HL-60 (cell line): ENCODE measurements around the gene ZSCAN25.

Experiments used
- DNase-seq, 2 experiments: peaks; one replicate each; pipeline ENCODE4 v3.0.0-alpha.2; 2010 to 2020; ENCODE audit warnings: low read depth in 1 of 2, low spot score in 1 of 2
- H3K27ac ChIP-seq: fragments of 250-450 bp; sonication (Bioruptor Pico); replicated peaks from 2 replicates; pipeline ENCODE4 v1.5.1; 2020; ENCODE audit warnings: mild to moderate bottlenecking, moderate library complexity
- H3K27me3 ChIP-seq: fragments of 250-450 bp; sonication (Bioruptor Pico); 2 replicates; pipeline ENCODE4 v1.5.1; 2021; ENCODE audit warnings: mild to moderate bottlenecking, moderate library complexity; ENCODE audit not compliant: insufficient read depth, poor library complexity, severe bottlenecking
- H3K4me3 ChIP-seq: replicated peaks from 2 replicates; pipeline ENCODE4 v1.5.1; 2011; ENCODE audit warnings: mild to moderate bottlenecking, control low read depth, low read length; ENCODE audit not compliant: insufficient read depth
- GABPA ChIP-seq: IDR thresholded peaks from 2 replicates; pipeline ENCODE4 v1.6.1; 2012; ENCODE audit warnings: low read depth
- POLR2AphosphoS5 ChIP-seq: IDR thresholded peaks from 2 replicates; pipeline ENCODE4 v1.6.1; 2012; ENCODE audit warnings: low read depth
- SPI1 ChIP-seq: IDR thresholded peaks from 2 replicates; pipeline ENCODE4 v1.6.1; 2012; ENCODE audit warnings: low read depth, mild to moderate bottlenecking, borderline replicate concordance
- TF ChIP-seq, protein P1 (sequence below): IDR thresholded peaks from one replicate; pipeline ENCODE4 v1.5.1; 2011; ENCODE audit warnings: low read length, control low read depth, inconsistent platforms; ENCODE audit not compliant: insufficient read depth
- TF ChIP-seq, protein P2 (sequence below): IDR thresholded peaks from 2 replicates; pipeline ENCODE4 v1.6.1; 2012; ENCODE audit warnings: low read depth; ENCODE audit not compliant: insufficient replicate concordance

Gene ZSCAN25

DNA sequence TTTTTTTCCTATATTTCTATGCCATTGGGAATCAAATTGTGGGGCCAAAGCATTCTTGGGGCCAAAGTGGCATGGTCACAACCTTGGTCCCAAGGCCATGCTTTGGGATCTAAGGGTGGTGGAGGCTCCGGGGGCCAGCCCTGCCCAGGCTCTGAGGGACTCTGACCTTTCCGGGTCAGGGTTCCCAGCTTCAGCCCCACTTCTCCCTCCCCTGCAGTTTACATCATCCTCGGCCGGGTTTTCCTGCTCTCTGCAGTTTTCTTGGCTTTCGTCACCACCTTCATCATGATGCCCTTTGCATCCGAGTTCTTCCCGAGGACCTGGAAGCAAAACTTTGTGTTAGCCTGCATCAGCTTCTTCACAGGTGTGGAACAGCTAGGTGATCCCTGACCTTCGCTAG is 10.2 kb upstream of the ZSCAN25 start:
- no peak overlapping the region for H3K27ac ChIP-seq
- TF ChIP-seq SPI1 (no peak), GABPA (no peak), POLR2AphosphoS5 (no peak)
- TF ChIP-seq, protein P1, sequence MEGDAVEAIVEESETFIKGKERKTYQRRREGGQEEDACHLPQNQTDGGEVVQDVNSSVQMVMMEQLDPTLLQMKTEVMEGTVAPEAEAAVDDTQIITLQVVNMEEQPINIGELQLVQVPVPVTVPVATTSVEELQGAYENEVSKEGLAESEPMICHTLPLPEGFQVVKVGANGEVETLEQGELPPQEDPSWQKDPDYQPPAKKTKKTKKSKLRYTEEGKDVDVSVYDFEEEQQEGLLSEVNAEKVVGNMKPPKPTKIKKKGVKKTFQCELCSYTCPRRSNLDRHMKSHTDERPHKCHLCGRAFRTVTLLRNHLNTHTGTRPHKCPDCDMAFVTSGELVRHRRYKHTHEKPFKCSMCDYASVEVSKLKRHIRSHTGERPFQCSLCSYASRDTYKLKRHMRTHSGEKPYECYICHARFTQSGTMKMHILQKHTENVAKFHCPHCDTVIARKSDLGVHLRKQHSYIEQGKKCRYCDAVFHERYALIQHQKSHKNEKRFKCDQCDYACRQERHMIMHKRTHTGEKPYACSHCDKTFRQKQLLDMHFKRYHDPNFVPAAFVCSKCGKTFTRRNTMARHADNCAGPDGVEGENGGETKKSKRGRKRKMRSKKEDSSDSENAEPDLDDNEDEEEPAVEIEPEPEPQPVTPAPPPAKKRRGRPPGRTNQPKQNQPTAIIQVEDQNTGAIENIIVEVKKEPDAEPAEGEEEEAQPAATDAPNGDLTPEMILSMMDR, result no peak
- TF ChIP-seq, protein P2, sequence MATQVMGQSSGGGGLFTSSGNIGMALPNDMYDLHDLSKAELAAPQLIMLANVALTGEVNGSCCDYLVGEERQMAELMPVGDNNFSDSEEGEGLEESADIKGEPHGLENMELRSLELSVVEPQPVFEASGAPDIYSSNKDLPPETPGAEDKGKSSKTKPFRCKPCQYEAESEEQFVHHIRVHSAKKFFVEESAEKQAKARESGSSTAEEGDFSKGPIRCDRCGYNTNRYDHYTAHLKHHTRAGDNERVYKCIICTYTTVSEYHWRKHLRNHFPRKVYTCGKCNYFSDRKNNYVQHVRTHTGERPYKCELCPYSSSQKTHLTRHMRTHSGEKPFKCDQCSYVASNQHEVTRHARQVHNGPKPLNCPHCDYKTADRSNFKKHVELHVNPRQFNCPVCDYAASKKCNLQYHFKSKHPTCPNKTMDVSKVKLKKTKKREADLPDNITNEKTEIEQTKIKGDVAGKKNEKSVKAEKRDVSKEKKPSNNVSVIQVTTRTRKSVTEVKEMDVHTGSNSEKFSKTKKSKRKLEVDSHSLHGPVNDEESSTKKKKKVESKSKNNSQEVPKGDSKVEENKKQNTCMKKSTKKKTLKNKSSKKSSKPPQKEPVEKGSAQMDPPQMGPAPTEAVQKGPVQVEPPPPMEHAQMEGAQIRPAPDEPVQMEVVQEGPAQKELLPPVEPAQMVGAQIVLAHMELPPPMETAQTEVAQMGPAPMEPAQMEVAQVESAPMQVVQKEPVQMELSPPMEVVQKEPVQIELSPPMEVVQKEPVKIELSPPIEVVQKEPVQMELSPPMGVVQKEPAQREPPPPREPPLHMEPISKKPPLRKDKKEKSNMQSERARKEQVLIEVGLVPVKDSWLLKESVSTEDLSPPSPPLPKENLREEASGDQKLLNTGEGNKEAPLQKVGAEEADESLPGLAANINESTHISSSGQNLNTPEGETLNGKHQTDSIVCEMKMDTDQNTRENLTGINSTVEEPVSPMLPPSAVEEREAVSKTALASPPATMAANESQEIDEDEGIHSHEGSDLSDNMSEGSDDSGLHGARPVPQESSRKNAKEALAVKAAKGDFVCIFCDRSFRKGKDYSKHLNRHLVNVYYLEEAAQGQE, result no peak
- H3K4me3 ChIP-seq, result no peak overlapping the region
- DNase-seq, result no peak
- no peaks in the 10 kb centered on the region for H3K27me3 ChIP-seq

DNA sequence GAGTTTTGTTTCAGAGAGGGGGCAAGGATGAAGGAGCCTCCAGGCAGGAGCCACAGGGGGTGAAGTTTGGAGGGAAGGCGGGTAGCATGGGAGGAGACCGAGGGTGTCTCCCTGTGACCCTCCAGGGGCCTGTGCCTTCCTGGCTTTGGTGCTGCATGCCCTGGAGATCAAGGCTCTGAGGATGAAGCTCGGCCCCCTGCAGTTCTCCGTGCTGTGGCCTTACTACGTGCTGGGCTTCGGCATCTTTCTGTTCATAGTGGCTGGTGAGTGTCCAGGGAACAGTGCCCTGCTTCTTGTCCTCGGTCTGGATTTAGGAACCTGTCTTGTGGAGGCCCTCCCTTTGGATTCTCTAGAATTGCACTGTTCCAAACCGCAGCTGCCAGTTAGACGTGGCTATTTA is 9.2 kb upstream of the ZSCAN25 start:
- TF ChIP-seq, protein P1, result no peak
- no peak for TF ChIP-seq GABPA
- TF ChIP-seq SPI1, result no peak
- DNase-seq, result no peak
- no peak overlapping the region for H3K4me3 ChIP-seq
- no peaks in the 10 kb centered on the region for H3K27me3 ChIP-seq
- H3K27ac ChIP-seq, result no peak overlapping the region

DNA sequence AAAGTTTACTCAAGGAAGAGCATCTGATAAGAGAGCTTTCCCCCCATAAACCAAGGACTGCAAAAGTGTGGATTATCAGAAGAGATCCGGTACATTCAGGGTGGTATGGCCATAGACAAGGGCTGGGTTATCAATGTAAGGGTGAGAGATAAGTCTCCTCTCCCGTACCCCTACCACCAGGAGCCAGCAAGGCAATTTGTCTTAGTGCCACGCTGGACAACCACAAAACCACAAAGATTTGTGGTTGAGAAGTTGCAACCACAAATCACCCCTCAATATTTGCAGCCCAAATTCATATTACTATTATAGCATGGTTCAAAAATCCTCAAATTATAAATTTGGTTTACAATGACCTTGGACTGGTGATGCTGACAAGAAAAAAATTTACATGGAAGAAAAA is 2.3 kb upstream of the ZSCAN25 start:
- H3K4me3 ChIP-seq, result no peak overlapping the region
- H3K27ac ChIP-seq, result no peak overlapping the region
- H3K27me3 ChIP-seq, result no peaks in the 10 kb centered on the region
- no peak for DNase-seq
- TF ChIP-seq SPI1, result no peak
- TF ChIP-seq POLR2AphosphoS5, result no peak
- no peak for TF ChIP-seq GABPA
- TF ChIP-seq, protein P2, result no peak
- TF ChIP-seq, protein P1, result no peak

DNA sequence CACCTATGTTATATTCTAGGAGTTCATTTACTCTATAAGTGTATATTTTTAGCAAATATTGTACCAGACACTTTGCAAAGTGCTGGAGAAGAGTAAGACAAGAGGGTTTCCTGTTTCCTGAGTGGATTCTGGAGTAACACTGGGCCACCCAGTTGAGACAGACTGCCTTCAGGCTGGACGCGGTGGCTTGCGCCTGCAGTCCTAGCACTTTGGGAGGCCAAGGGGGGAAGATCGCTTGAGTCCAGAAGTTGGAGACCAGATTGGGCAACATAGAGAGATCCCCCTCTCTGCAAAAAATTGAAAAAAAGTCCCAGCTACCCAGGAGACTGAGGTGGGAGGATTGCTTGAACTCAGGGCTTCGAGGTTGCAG is 772 bp upstream of the ZSCAN25 start:
- TF ChIP-seq SPI1 (no peak), GABPA (no peak), POLR2AphosphoS5 (no peak)
- TF ChIP-seq, protein P1, result no peak
- TF ChIP-seq, protein P2, result no peak
- DNase-seq, result no peak
- Histone ChIP-seq H3K27ac (peak overlapping the region; percentile 87), H3K27me3 (no peaks in the 10 kb centered on the region), H3K4me3 (peak overlapping the region; percentile 95)
